Fibroblast of upper back skin (primary cell): ENCODE measurements around the gene SLC6A8.
"Not testable (repeated sequence)": the region's sequence is repeated elsewhere in the genome, so short reads cannot be mapped to it uniquely, and the experiment has no call there.

ENCODE experiments used
- DNase-seq: peaks from one replicate; pipeline ENCODE4 v3.0.0-alpha.2; 2013

SLC6A8 gene

DNA sequence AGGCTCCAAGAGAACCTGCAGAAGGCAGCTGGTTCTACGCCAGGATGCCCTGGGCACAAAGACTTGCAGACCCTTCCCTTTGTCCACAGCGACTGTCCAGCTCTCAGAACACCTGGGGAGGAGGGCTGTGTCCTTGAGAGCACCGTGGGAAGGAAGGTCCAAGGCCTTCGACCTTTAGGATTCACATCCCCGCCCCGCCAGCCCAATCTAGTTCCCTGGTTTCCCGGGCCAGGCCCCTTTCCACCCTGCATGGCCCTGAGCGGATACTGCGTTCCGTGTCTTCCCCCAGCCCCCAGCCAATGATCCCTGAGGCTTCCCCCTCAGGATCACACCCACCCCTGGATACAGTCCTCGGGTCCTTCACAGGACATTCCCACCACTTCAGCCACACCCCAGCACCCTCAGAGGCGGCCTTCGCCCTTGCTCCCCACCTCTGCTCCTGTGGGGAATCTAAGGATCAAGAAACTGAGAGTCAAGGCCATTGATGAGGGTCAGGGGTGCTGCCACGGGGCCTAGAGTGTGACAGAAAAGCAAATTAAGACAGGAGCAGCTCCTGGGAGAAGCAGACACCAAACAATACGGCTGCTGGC lies 46.0 kb downstream of the SLC6A8 start:
- DNase-seq: no peak

DNA sequence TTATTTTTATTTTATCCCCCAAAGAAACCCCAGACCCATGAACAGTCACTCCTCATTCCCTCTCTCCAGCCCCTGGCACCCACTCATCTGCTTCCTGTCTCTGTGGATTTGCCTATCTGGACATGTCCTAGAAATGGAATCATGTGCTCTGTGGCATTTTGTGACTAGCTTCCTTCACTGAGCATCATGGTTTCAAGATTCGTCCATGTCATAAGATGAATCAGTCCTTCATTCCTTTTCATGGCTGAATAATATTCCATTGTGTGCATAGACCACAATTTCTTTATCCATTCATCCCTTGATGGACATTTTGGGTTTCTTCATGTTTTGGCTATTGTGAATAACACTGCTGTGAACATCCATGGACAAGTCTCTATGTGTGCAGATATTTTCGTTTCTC lies 47.1 kb downstream of the SLC6A8 start:
- no peak for DNase-seq

DNA sequence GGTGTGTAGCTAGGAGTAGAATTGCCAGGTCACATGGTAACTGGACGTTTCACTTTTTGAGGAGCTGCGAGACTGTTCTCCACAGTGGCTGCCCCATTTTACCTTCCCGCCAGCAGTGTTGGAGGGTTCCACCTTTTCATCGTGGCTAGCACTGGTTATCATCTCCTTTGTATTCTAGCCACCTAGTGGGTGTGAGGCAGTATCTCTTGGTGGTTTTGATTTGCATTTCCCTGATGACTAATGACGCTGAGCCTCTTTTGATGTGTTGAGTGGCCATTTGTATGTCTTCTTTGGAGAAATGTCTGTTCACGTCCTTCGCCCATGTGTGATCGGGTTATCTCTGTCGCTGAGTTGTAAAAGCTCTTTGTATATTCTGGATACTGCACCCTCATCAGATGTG lies 47.5 kb downstream of the SLC6A8 start:
- no peak for DNase-seq

DNA sequence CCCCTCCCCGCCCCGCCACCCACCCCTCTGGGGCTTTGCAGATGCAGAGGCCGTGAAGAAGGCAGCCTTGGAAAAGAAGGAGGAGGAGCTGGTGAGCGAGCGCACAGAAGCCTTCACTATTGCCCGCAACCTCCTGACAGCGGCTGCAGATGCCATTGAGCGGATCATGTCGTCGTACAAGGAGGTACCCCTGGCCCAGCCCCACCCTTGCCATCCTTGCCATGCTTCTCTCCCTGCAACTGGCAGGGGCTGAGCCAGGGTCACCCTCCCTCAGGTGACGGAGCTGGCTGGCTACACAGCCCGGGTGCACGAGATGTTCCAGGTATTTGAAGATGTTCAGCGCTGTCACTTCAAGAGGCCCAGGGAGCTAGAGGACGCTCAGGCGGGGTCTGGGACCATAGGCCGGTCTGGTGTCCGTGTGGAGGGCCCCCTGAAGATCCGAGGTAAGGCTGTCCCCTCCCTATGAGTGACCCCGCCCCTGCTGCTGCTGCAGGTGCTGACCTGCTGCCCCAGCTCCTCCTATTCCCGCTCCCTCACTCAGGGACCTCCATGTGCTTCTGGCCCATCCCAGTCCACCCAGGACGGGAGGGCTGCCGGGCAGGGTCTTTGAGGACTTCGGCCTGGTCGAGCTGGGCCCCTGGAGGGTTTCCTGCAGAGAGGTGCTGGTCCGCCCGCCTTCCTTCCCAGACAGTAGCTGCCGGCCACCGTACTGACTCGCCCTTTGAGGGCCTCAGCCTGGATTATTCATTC lies 48.5 kb downstream of the SLC6A8 start:
- DNase-seq: no peak

DNA sequence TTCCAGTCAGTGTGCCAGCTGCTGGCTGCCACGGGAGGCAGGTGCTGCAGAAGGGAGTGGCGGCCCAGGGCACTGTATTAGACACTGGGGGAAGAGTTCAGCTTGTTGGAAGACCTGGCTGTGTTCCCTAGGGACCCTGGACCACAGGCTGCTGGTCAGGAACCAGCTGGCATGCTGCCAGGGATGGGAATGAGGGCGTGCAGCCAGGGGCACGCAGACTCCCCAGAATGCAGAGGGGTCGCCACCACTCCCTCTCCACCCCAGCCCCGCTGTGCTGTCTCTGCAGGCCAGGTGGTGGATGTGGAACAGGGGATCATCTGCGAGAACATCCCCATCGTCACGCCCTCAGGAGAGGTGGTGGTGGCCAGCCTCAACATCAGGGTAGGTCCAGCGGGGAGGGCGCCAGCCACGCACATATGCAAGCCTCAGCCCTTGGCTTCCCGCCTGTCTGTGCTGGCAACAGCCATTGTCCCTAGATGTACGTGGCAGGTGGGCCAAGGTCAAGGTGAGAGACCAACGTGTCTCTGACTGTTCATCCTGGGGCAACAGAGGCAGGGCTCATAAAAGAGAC lies 49.2 kb downstream of the SLC6A8 start:
- no peak for DNase-seq

DNA sequence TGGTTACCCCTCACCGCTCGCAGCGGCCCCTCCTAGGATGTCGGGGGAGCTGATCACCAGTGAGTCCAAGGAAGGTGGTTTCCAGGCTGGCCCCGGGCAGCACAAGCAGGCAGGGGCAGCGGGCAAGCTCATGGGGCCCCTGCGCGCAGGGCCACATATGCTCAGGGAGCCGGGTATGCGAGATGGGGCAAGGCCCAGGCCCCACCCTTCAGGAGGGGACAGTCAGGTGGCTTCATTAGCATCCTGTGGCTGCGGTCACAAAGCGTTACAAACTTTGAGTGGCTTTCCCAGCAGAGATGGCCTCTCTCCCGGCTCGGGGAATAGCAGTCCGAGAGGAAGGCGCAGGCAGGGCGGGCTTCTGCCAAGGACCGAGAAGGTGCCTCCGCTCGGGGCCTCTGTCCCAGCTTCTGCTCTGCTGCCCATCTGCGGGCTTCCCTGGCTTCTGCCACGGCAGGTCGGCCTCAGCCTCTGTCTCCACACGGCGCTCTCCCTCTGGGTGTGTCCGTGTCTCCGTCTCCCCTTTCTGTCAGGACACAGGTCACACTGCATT lies 50.4 kb downstream of the SLC6A8 start:
- DNase-seq: no peak

DNA sequence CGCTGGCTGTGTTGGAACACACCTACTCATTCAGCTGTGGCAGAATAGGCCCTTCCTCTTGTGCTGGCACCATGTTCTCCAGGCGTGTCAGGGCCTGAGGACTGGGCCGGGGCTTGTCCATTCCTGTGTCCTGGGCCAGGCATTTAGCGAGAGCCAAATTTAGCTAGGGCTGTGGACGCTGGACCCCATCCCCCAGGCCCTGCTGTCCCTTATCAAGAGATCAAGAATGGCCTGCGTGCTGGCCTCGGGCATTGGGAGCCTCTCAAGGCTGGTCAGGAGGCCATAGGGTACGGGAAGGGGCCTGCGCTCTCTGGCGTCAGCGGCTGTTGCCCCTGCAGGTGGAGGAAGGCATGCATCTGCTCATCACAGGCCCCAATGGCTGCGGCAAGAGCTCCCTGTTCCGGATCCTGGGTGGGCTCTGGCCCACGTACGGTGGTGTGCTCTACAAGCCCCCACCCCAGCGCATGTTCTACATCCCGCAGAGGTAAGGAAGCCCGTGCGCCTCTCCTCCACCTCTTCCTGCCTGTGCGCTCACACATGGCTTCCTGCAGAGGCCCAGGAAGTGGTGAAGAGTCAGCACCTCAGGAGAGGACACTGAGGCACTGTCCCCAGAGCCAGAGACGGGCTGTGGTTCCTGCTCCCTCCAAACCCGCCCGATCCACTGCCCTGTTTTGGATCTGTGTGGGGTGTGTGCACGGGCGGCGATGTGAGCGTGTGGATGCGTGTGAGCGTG lies 52.2 kb downstream of the SLC6A8 start:
- DNase-seq: no peak

DNA sequence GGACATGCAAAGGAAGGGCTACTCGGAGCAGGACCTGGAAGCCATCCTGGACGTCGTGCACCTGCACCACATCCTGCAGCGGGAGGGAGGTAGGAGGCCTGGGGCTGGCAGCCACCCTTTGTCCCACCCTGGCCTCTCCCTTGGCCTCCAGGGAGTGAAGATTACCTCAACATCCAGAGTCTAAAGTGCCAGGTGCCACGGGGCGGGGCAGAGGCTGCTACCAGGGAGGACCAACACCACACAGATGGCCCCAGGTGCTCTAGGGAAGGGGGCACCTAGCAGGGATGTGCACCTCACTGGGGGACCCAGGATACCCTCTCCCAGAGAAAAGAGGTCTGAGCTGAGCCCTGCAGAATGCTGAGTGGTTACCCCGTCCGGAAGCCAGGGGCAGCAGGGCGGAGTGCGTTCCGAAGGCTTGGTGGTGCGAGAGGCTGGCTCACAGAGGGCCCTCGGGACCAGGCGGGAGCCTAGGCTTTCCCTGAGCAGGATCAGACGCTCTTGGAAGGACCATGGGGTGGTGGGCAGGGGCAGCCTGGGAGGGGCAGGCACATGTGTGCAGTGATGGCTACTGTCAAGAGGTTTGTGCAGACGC lies 53.0 kb downstream of the SLC6A8 start:
- DNase-seq: no peak

DNA sequence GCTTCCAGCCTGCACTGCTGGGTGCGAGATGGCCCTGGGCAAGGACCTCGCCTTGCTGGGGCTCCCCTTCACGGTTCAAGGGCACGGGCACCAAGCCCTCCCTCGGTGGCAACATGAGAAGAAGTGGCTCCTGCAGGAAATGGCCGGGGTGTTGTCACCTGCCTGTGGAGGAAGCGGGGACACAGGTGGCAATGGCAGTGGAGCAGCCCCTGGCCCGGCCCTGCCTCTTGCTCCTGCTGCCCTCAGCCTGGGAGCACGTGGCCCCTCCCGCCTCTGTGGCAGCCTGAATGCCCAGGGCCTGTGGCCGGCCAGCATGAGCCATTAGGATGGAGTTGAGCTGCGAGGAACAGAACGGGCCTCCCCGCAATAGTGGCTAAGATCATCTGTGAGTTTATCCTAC lies 53.7 kb downstream of the SLC6A8 start:
- DNase-seq: no peak

DNA sequence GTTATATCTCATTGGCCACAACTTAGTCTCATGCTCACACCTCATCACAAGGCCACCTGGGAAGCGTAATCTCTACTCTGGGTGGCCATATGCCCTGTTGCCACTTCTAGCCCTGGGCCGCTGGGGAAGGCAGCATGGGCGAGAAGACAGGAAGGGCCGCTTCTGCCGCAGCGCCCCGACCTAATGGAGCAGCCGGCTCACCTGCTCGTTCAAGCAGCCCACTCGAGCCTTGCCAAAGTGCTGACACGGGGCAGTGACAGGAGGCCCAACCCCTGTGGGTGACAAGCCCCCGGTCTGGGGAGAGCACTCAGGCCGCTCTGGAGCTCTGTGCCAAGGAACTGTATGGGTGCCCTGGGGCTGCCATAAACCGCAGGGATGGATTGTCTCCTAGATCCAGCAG lies 54.4 kb downstream of the SLC6A8 start:
- DNase-seq: not testable (repeated sequence)

DNA sequence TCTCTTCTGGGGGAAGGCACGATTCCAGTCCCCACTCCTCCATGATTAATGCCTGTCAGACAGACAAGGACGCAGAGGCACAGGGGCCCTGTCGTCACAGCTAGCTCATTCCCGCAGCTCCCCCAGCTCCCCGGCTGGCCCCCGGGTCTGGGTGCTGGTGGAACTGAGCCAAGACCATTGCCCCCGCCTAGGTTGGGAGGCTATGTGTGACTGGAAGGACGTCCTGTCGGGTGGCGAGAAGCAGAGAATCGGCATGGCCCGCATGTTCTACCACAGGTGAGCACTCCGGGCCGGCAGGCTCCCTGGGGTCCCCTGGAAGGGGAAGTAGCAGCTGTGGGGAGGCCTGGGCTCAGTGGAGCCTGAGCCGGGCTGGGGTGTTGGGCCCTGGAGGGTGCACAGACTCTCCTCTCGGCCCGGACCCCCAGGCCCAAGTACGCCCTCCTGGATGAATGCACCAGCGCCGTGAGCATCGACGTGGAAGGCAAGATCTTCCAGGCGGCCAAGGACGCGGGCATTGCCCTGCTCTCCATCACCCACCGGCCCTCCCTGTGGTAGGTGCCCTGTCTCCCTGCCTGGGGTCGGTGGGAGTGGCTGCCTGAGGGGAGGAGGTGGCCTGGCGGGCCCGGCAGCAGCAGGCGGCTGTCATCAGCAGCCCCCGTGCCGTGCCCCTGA lies 55.2 kb downstream of the SLC6A8 start:
- DNase-seq: not testable (repeated sequence)

DNA sequence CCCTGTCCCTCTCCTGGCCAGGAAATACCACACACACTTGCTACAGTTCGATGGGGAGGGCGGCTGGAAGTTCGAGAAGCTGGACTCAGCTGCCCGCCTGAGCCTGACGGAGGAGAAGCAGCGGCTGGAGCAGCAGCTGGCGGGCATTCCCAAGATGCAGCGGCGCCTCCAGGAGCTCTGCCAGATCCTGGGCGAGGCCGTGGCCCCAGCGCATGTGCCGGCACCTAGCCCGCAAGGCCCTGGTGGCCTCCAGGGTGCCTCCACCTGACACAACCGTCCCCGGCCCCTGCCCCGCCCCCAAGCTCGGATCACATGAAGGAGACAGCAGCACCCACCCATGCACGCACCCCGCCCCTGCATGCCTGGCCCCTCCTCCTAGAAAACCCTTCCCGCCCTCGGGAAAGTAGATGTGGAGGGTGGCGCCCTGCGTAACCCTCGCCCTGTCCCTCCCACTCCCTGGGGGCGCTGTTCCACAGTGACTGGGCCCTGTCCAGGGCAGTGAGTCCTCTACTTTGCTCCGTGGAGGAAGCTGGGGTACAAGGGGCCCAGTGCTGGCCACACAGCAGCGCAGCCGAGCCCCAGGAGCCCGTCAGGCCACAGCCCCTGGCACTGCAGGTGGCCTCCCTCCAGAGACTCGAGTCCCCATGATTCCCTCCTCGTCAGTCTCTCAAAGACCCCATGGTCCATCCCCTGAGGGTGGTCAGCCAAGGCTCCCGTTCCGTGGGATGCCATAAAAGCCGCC lies 55.9 kb downstream of the SLC6A8 start:
- peak; percentile 23 for DNase-seq

DNA sequence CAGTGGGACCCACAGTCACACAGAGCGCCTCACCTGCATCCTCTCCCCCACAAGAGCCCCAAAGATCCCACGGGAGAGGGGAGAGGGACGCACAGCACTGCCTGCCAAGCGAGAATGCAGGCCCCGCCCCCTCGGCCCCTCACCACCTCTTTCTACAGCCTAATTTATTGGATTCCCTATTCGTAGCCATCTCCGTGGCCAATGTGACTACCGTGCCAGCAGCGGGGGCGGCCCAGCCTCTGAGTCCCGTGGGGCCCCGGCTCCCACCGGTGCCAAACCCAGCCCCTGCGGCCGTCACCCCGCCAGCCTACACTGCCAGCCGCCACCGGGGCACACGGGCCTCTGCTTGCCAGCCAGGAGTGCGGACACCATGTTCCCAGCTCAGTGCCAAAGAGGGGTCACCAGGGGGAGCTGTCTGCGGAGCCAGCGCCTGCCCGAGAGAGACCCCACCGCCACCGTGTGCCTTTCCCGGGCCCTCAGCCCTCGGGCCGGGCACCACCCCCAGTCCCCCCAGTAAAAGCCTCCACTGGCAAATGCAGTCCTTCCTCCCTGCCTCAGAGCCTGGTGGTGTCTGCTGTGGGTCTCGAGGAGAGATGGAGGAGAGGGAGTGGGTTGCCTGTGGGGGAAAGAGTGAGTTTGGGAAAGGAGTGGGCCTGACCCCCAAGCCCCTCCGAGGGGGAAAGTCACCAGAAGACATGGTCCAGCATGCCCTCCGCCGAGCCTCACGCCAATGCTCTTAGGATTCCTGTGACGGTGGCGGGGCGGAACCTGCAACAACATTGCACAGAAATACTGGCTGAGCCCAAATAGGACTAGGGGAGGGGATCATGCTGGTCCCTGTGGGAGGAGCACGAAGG lies 56.7 kb downstream of the SLC6A8 start:
- peak; percentile 21 for DNase-seq

DNA sequence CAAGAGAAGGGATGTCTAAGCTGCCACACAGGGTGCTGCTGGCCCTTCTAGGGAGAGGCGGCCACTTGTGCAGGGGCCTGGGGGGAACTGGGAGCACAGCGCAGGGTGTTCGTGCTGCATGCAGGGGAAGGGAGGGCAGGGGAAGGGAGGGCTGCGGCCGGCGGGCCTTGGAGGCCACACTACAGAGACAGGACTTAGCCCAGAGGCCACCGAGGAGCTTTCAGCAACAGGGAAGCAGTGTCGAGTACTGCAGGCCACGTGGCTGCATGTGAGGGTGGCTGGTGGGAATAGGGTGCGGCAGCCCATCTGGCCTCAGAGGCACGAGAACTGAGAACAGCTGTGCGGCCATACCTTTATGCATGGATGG lies 57.3 kb downstream of the SLC6A8 start:
- not testable (repeated sequence) for DNase-seq
